Measurements from ENCODE around the gene RTN1. TPM values are rescaled to one million over a fixed set of nuclear protein-coding genes. Genes with fewer than 3 reads are reported as not detected.

Gene RTN1
- total RNA-seq, 6 donors from 2014 or later = 6.3 to 15.6 (median 10.7) TPM

DNA sequence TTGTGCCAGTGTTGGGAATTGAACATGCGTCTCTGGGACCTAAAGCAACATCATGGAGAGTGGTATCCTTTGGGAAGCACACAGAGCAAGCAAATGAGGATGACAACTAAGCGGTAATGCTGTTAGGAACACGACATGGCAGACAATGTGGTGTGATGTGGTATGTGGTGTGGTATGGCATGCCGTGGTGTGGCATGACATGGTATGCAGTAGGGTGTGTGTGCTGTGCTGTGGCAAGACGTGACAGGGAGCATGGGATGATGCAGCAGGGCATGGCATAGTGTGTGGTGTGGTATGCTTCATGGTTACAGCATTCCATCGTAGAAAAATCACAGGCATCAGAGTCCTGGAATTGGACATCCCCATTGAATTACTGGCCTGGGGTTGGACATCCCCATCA lies 108.7 kb downstream of the RTN1 start:
- no peaks in the 10 kb centered on the region for H3K27me3 ChIP-seq
- WGBS, 2 donors = 92 to 95% methylated on average over 6 of the region's 6 CpGs
- H3K27ac ChIP-seq = no peak overlapping the region
- no peaks in the 10 kb centered on the region for H3K36me3 ChIP-seq
- ATAC-seq (ENCODE audit: low FRiP score in 2 of 2) = peak in 1 of 2 donors; percentile 57
- no peak for DNase-seq
- H3K9me3 ChIP-seq = no peaks in the 10 kb centered on the region
- no peaks in the 10 kb centered on the region for H3K4me1 ChIP-seq
- TF ChIP-seq CTCF (IDR thresholded peaks at IDR 0.05) (no peak), POLR2A (IDR thresholded peaks at IDR 0.05) (no peak), POLR2AphosphoS5 (IDR thresholded peaks at IDR 0.05) (no peak), EP300 (IDR thresholded peaks at IDR 0.05) (no peak)
- H3K4me3 ChIP-seq = no peak overlapping the region

GRCh38 chr14:59755409-59756135 lies 115.0 kb downstream of the RTN1 start:
- DNase-seq (no peak), ATAC-seq (ENCODE audit: low FRiP score in 2 of 2) (no peak)
- 73 to 83% methylated on average over 1 of the region's 1 CpG for whole genome bisulfite sequencing, 2 donors
- Histone ChIP-seq H3K27me3 (no peaks in the 10 kb centered on the region), H3K27ac (no peak overlapping the region), H3K4me3 (no peak overlapping the region), H3K4me1 (no peaks in the 10 kb centered on the region), H3K9me3 (no peaks in the 10 kb centered on the region), H3K36me3 (no peaks in the 10 kb centered on the region)
- TF ChIP-seq EP300 (IDR thresholded peaks at IDR 0.05) (no peak), POLR2AphosphoS5 (IDR thresholded peaks at IDR 0.05) (no peak), POLR2A (IDR thresholded peaks at IDR 0.05) (no peak), CTCF (IDR thresholded peaks at IDR 0.05) (no peak)

GRCh38 chr14:59754256-59754655 lies 116.3 kb downstream of the RTN1 start:
- 84 to 87% methylated on average over 4 of the region's 4 CpGs for WGBS, 2 donors

DNA sequence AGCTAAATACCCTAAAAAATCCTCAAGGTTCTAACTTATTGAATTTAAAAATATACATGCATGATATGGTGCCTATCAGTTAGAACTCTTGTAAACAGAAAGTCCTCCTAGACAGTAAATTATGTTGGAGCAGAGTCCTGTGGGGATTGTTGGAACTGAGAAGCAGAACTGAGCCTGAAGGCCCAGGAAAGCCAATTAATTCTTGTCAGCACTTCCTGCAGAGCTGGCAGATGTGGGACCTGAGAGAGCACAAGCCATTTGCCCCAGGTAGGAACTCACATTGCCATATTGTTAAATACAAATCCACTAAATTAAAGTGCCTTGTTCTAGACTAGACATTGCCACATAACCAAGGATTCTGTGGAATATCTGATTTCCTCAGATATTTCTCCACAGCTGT lies 117.1 kb downstream of the RTN1 start:
- H3K36me3 ChIP-seq = no peaks in the 10 kb centered on the region
- no peak overlapping the region for H3K27ac ChIP-seq
- ATAC-seq (ENCODE audit: low FRiP score in 2 of 2) (no peak), DNase-seq (no peak)
- H3K4me3 ChIP-seq = no peak overlapping the region
- TF ChIP-seq POLR2AphosphoS5 (IDR thresholded peaks at IDR 0.05) = no peak
- TF ChIP-seq POLR2A (IDR thresholded peaks at IDR 0.05) = no peak
- no peak for TF ChIP-seq EP300 (IDR thresholded peaks at IDR 0.05)
- no peak for TF ChIP-seq CTCF (IDR thresholded peaks at IDR 0.05)
- H3K9me3 ChIP-seq = no peaks in the 10 kb centered on the region
- H3K4me1 ChIP-seq = no peaks in the 10 kb centered on the region
- H3K27me3 ChIP-seq = no peaks in the 10 kb centered on the region

More at GRCh38 chr14:59754256-59754655, 116.3 kb downstream of the RTN1 start:
- Histone ChIP-seq H3K9me3 (no peaks in the 10 kb centered on the region), H3K27me3 (no peaks in the 10 kb centered on the region), H3K36me3 (no peaks in the 10 kb centered on the region), H3K27ac (no peak overlapping the region), H3K4me1 (no peaks in the 10 kb centered on the region), H3K4me3 (no peak overlapping the region)
- no peak for ATAC-seq (ENCODE audit: low FRiP score in 2 of 2)
- DNase-seq = no peak
- TF ChIP-seq POLR2A (IDR thresholded peaks at IDR 0.05) = no peak
- no peak for TF ChIP-seq POLR2AphosphoS5 (IDR thresholded peaks at IDR 0.05)
- TF ChIP-seq EP300 (IDR thresholded peaks at IDR 0.05) = no peak

DNA sequence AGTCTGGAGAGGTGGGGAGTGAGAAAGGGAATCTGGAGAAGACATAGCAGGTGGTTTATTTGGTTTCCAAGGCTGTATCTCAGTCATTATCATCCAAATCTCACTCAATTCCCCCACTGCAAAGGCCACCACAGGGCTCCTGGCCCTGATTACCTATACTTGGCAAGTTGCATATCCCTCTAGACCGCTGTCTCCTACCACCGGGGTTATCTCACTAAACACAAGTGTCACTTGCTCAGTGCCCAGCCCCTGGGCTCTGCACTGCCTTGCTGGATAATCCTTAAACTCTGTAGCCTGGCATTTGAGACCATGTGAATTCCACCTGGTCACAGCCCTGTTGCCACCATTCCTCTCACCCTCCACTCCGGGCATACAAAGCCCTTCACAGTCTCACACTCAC lies 119.0 kb downstream of the RTN1 start:
- WGBS, 2 donors = 87 to 98% methylated on average over 3 of the region's 3 CpGs
- no peaks in the 10 kb centered on the region for H3K36me3 ChIP-seq
- no peaks in the 10 kb centered on the region for H3K27me3 ChIP-seq
- ATAC-seq (ENCODE audit: low FRiP score in 2 of 2) (no peak), DNase-seq (no peak)
- H3K27ac ChIP-seq = no peak overlapping the region
- no peaks in the 10 kb centered on the region for H3K9me3 ChIP-seq
- no peaks in the 10 kb centered on the region for H3K4me1 ChIP-seq
- no peak overlapping the region for H3K4me3 ChIP-seq
- no peak for TF ChIP-seq EP300 (IDR thresholded peaks at IDR 0.05)
- TF ChIP-seq CTCF (IDR thresholded peaks at IDR 0.05) = no peak
- no peak for TF ChIP-seq POLR2A (IDR thresholded peaks at IDR 0.05)
- no peak for TF ChIP-seq POLR2AphosphoS5 (IDR thresholded peaks at IDR 0.05)

Data from upper lobe of left lung (tissue), 6 donors.